ENCODE data around the gene USP25. TPM values are rescaled to one million over a fixed set of nuclear protein-coding genes. Genes with fewer than 3 reads are reported as not detected.

Gene USP25
- total and polyA plus RNA-seq, 3 donors from 2014 or later = 69.2 to 123 (median 69.9) TPM

GRCh38 chr21:15775291-15775690 is 45.5 kb downstream of the USP25 start:
- TF ChIP-seq POLR2A (IDR thresholded peaks at IDR 0.05) = no peak
- no peak for TF ChIP-seq CTCF (IDR thresholded peaks at IDR 0.05)
- Histone ChIP-seq H3K36me3 (ENCODE audit: low read depth, missing control alignments) (no peaks in the 10 kb centered on the region), H3K27ac (no peak overlapping the region), H3K9me3 (no peaks in the 10 kb centered on the region), H3K4me1 (no peaks in the 10 kb centered on the region), H3K27me3 (no peaks in the 10 kb centered on the region), H3K4me3 (no peak overlapping the region)
- WGBS, 2 donors = 86 to 99% methylated on average over 4 of the region's 4 CpGs
- intact Hi-C loops (cut with DNase I; ENCODE audit: low total_unique reads) = no loop called here
- no peak for DNase-seq

- H3K4me3 ChIP-seq = no peak overlapping the region
- no peak for TF ChIP-seq CTCF (IDR thresholded peaks at IDR 0.05)
- no peak for TF ChIP-seq POLR2A (IDR thresholded peaks at IDR 0.05)
- no peak overlapping the region for H3K27ac ChIP-seq
- H3K27me3 ChIP-seq = no peaks in the 10 kb centered on the region
- DNase-seq = no peak
- H3K36me3 ChIP-seq (ENCODE audit: low read depth, missing control alignments) = no peaks in the 10 kb centered on the region
- no peaks in the 10 kb centered on the region for H3K4me1 ChIP-seq
- intact Hi-C loops (cut with DNase I; ENCODE audit: low total_unique reads) = no loop called here
- H3K9me3 ChIP-seq = no peaks in the 10 kb centered on the region
Observed at GRCh38 chr21:15775981-15776380, 46.2 kb downstream of the USP25 start.

- Histone ChIP-seq H3K27me3 (no peaks in the 10 kb centered on the region), H3K4me3 (no peak overlapping the region), H3K4me1 (no peaks in the 10 kb centered on the region), H3K27ac (no peak overlapping the region), H3K36me3 (ENCODE audit: low read depth, missing control alignments) (no peaks in the 10 kb centered on the region), H3K9me3 (no peaks in the 10 kb centered on the region)
- TF ChIP-seq POLR2A (IDR thresholded peaks at IDR 0.05) (no peak), CTCF (IDR thresholded peaks at IDR 0.05) (no peak)
- intact Hi-C loops (cut with DNase I; ENCODE audit: low total_unique reads) = no loop called here
- DNase-seq = no peak
- WGBS, 2 donors = 85 to 87% methylated on average over 2 of the region's 2 CpGs
Observed at GRCh38 chr21:15776818-15777217, 47.0 kb downstream of the USP25 start.

- no peak for DNase-seq
- no peaks in the 10 kb centered on the region for H3K9me3 ChIP-seq
- H3K27ac ChIP-seq = no peak overlapping the region
- H3K36me3 ChIP-seq (ENCODE audit: low read depth, missing control alignments) = no peaks in the 10 kb centered on the region
- H3K4me1 ChIP-seq = no peaks in the 10 kb centered on the region
- TF ChIP-seq CTCF (IDR thresholded peaks at IDR 0.05) = no peak
- no peak for TF ChIP-seq POLR2A (IDR thresholded peaks at IDR 0.05)
- 94 to 100% methylated on average over 1 to 3 of the region's 3 CpGs for WGBS, 2 donors
- H3K27me3 ChIP-seq = no peaks in the 10 kb centered on the region
- intact Hi-C loops (cut with DNase I; ENCODE audit: low total_unique reads) = no loop called here
- H3K4me3 ChIP-seq = no peak overlapping the region
Observed at GRCh38 chr21:15781986-15782385, 52.2 kb downstream of the USP25 start.

GRCh38 chr21:15788847-15789523 is 59.2 kb downstream of the USP25 start:
- no peak overlapping the region for H3K4me3 ChIP-seq
- no peak overlapping the region for H3K27ac ChIP-seq
- no peaks in the 10 kb centered on the region for H3K9me3 ChIP-seq
- 91 to 99% methylated on average over 4 of the region's 4 CpGs for WGBS, 2 donors
- no peaks in the 10 kb centered on the region for H3K4me1 ChIP-seq
- no peak for DNase-seq
- intact Hi-C loops (cut with DNase I; ENCODE audit: low total_unique reads) = no loop called here
- TF ChIP-seq CTCF (IDR thresholded peaks at IDR 0.05) (no peak), POLR2A (IDR thresholded peaks at IDR 0.05) (no peak)
- no peaks in the 10 kb centered on the region for H3K27me3 ChIP-seq
- H3K36me3 ChIP-seq (ENCODE audit: low read depth, missing control alignments) = no peaks in the 10 kb centered on the region

Measured in testis (tissue), 3 donors.